NCI-H2107 treated with DMSO at 0.1 percent for 48 hours (cell line): ENCODE measurements around the gene SIPA1L2.

Experiments used
- DNase-seq: peaks from one replicate; lab custom pipeline; 2025; ENCODE audit not compliant: unreplicated experiment; lab: John Stamatoyannopoulos, UW

The SIPA1L2 gene

DNA sequence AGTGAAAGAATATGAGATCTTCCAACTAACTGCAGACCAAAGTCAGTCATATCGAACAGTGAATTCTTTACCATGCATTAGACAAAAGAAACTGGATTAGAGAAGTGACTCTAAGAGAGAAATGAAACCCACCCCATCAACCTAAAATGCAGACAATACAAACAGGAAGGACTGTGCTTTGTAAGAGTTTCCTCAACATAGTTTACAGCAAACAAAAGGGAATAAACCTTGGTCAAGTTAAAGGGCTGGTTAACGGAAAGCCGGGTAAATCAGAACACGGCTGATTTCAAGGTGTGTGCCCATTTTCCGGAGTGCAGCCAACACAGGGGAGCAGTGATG is 39.2 kb downstream of the SIPA1L2 start:
- DNase-seq: no peak

DNA sequence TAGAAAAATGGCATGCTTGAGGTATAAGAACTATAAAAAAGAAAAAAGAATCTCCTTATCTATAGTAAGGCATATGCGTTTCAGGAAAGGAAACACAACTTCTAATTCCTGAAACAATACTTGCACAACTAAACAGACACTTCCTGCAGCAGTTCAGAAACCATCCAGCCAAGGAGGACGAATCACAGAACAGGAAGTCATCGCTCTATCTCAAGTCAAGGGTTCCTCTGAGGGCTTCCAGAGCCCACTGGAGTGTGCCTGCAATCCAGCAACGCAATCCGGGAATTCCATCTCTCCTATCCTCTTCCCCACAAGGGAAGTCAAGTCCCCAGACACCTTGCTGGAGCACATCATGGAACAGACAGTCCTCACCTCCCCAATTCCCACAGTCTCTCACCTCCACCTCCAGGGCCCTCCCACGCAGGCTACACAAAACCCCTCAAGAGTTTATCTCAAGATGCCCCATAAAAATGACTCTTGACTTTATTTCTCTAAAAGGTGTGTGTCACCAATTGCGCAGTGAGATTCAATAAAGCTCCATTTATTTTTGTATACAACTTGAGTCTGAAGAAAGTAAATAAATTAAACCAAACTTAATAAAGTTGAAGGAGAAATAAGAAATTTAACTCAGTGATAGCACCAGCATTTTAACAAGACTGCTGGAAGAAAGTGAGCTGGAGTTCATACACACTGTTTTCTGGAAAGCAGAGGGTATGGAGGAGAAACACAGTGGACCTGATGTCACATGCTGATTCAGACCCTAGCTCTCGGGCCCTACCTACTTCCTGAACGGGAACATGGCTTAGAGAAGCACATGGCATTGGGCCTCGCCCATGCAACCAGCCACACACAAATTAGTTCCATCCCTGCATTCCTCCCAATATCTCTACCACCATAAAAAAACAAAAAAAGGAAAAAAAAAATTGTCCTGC is 39.9 kb downstream of the SIPA1L2 start:
- DNase-seq: no peak

DNA sequence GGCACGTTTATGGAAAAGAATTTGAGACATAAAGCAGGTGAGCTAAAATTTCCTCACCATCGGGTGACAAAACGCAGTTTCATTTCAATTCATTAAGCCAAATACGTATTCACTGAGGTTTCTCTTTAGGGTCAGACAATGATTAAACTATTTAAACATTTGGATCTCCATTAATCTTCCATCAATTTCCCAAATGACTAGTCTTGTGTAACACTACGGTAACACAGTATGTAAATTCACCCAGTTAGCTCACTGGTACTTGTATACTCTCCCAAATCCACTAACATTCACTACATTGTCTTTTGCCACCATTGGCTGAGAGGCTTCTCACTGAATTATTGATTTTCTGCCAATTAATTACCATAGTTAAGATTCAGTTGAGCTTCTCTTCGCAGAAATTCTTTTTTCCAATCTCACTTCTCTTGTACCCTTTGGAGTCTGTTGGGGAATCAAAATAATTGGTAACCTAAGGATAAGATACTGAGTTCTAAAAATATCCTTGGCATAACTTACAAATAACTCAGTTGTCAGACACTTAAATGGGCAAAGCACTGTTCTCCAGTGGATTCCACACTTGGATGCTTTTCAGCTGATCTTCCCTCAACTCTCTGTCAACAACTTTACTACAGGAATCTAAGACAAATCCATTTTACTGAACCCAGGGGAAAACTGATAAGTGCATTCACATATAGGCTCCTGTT is 40.7 kb downstream of the SIPA1L2 start:
- peak; percentile 56 for DNase-seq

DNA sequence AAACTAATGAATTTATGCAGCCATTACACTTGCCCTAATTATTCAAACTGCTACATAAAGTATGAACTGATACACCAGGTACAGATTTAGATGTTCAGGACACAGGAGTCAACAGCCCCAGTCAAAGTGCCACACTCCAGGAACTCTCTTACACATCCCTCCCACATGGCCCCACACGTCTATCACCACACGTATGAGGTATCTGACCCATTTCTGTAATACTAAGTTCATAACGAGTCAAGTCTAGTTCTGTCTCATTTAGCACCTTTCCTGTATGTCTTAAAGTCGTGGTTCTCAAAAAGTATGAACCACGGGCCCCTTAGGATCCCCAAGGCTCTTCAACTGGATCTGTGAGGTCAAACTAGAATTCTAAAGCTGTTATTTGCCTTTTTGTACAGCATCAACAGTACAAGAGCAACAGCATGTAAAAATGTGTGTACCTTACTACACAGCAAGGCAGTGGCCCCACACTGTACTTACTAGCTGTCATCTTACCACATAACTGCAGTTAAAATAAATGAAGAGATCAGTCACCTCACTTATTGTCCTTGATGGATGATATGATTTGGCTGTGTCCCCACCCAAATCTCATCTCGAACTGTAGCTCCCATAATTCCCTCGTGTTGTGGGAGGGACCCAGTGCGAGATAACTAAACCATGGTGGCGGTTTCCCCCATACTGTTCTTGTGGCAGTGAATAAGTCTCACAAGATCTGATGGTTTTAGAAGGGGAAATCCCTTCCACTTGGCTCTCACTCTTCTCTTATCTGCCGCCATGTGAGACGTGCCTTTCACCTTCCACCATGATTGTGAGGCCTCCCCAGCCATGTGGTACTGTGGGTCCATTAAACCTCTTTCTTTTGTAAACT is 42.6 kb downstream of the SIPA1L2 start:
- no peak for DNase-seq

DNA sequence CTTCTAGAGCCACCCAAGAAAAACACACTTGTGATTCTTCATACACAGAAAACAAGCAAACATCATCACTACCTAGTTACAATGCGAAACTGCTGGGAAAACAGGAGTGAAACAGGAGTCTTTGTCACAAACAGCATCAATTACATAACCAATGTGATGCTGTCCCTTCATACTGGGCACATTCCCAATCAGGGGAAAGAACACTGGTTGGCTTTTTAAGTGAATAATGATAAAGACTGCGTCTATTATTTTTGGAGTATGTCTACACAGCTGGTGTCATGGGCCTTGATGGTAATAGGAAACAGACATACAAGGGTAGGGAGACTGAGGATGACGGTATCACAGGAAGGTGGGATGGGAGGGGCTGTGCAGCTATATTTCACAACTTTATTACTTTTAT is 43.3 kb downstream of the SIPA1L2 start:
- peak; percentile 49 for DNase-seq

DNA sequence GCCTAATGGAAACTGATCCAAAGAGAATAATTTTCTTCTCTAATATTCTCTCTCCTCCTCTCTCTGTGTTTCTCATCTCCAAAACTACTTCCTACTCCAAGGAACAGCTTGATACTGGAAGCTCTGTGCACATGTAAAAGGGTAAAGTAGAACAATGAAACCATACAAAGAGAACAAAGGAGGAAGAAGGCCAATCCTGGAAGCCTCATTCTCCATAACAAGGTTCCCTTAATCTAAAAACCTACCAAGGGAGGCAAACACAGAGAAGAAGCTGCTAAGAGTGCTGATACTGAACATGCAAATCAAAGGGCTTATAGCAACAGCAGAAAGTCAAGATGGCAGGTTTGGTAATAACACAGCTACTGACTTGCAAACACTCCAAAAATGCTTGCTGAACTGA is 44.4 kb downstream of the SIPA1L2 start:
- DNase-seq: no peak

DNA sequence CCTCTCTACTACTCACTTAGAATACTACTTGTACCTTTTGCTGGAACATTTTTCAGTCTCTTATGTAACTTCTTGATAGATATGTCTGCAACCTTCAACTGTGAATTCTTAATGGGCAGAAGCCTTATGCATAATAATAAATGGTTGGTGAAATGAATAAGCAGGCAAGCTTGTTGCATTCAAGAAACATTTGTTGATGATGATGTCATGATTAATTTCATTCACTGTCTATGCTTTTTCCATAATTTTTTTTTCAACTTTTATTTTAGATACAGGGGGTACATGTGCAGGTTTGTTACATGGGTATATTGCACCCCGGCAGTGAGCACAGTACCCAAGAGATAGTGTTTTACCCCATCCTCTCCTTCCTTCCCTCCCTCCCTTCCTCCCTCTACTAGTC is 48.0 kb downstream of the SIPA1L2 start:
- DNase-seq: no peak
